Peyer's patch (tissue), 4 donors: ENCODE data around the gene C1orf105. TPM values are rescaled to one million over a fixed set of nuclear protein-coding genes. Genes with fewer than 3 reads are reported as not detected.

Experiments used
- DNase-seq, 3 donors: peaks; one replicate each; pipeline ENCODE4 v3.0.0-alpha.2; 2017 to 2019
- H3K27ac ChIP-seq, 4 donors: fragments of 200-600 bp; sonication (generic); one replicate each; pipeline ENCODE4 v1.5.1; 2016 to 2019
- H3K27me3 ChIP-seq, 2 donors: fragments of 200-600 bp; sonication (generic); one replicate each; pipeline ENCODE4 v1.5.1; 2019
- H3K36me3 ChIP-seq, 3 donors: fragments of 200-600 bp; sonication (generic); one replicate each; pipeline ENCODE4 v1.5.1; 2016 to 2019
- H3K4me1 ChIP-seq, 4 donors: fragments of 200-600 bp; sonication (generic); one replicate each; pipeline ENCODE4 v1.5.1; 2016 to 2019
- H3K4me3 ChIP-seq, 4 donors: fragments of 200-600 bp; sonication (generic); 1 replicate in 3 of 4; 2 replicates in 1 of 4; pipeline ENCODE4 v1.5.1; 2016 to 2019; ENCODE audit warnings: mild to moderate bottlenecking in 1 of 4
- H3K9me3 ChIP-seq, 4 donors: fragments of 200-600 bp; sonication (generic); one replicate each; pipeline ENCODE4 v1.5.1; 2016 to 2019; ENCODE audit warnings: mild to moderate bottlenecking in 1 of 4
- POLR2A ChIP-seq, 2 donors: fragments of 450-650 bp; IDR thresholded peaks; one replicate each; pipeline ENCODE4 v1.5.1; 2017; ENCODE audit warnings: antibody characterized with exemption in 2 of 2, mild to moderate bottlenecking in 2 of 2, moderate library complexity in 2 of 2
- total RNA-seq, 4 donors: library from RNA; depleted of rRNA; stranded (reverse); fragments of >200 nt; gene quantifications; one replicate each; pipeline ENCODE4 v1.1.0, GENCODE V29; 2016
- TF ChIP-seq, protein P1 (sequence below), 6 experiments: fragments of 450-650 bp in 4 of 6; fragments of 200-600 bp in 2 of 6; sonication (generic) in 1 of 6; IDR thresholded peaks; one replicate each; pipeline ENCODE4 v1.5.1; 2017 to 2019; ENCODE audit warnings: antibody characterized with exemption in 6 of 6, mild to moderate bottlenecking in 3 of 6, moderate library complexity in 1 of 6

Gene C1orf105
- total RNA-seq, 4 donors from 2014 or later, result not detected

DNA sequence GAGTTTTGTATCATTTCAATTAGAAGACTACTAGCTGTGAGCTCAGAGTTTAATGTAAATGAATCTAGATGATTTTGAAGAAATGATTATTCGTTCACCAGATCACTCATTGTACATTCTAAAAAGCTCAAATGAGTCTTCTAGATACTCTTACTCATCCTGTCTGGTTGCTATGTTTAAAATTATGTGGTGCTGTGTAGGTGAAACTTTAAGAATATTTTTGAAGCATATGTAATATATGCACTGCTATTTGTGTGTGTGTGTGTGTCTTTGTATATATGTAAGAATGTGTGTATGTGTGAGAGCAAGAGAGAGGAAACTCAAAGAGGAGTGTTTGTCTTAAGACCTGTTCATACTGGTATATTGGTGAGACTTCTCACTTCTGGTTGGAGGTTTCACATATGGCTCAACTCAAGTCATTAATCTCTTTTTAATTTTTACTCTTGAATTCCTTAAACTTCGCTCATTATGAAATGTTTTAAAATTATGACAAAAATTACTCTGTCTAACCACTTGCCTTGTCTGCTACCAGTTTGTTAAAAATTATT, 8.6 kb upstream of the C1orf105 start:
- Histone ChIP-seq H3K4me1 (no peaks in the 10 kb centered on the region), H3K36me3 (no peaks in the 10 kb centered on the region), H3K4me3 (no peak overlapping the region), H3K27ac (no peak overlapping the region), H3K9me3 (no peaks in the 10 kb centered on the region), H3K27me3 (no peaks in the 10 kb centered on the region)
- TF ChIP-seq, protein P1, sequence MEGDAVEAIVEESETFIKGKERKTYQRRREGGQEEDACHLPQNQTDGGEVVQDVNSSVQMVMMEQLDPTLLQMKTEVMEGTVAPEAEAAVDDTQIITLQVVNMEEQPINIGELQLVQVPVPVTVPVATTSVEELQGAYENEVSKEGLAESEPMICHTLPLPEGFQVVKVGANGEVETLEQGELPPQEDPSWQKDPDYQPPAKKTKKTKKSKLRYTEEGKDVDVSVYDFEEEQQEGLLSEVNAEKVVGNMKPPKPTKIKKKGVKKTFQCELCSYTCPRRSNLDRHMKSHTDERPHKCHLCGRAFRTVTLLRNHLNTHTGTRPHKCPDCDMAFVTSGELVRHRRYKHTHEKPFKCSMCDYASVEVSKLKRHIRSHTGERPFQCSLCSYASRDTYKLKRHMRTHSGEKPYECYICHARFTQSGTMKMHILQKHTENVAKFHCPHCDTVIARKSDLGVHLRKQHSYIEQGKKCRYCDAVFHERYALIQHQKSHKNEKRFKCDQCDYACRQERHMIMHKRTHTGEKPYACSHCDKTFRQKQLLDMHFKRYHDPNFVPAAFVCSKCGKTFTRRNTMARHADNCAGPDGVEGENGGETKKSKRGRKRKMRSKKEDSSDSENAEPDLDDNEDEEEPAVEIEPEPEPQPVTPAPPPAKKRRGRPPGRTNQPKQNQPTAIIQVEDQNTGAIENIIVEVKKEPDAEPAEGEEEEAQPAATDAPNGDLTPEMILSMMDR (IDR thresholded peaks at IDR 0.05), result no peak
- no peak for TF ChIP-seq POLR2A (IDR thresholded peaks at IDR 0.05)
- DNase-seq, result no peak

DNA sequence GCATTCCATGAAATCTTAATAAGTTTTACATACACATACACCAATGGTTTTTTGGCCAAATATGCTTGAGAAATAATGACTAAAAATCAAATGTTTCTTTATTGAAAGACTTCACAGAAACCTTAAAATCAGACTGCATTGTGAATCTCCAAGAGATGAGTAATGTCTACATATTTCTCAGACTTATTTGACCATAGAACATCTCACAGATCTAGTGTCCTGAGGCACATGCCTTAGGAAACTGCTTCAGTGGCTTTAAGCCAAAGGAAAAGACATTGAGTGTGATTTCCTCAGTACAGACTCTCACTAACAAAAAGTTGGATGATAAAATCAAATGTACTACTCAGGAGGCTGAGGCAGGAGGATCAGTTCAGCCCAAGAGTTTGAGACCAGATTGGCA, 6.2 kb upstream of the C1orf105 start:
- TF ChIP-seq POLR2A (IDR thresholded peaks at IDR 0.05), result no peak
- TF ChIP-seq, protein P1 (IDR thresholded peaks at IDR 0.05), result no peak
- no peak overlapping the region for H3K27ac ChIP-seq
- no peaks in the 10 kb centered on the region for H3K9me3 ChIP-seq
- H3K27me3 ChIP-seq, result no peaks in the 10 kb centered on the region
- H3K4me3 ChIP-seq, result no peak overlapping the region
- no peaks in the 10 kb centered on the region for H3K36me3 ChIP-seq
- no peak for DNase-seq
- H3K4me1 ChIP-seq, result no peaks in the 10 kb centered on the region

DNA sequence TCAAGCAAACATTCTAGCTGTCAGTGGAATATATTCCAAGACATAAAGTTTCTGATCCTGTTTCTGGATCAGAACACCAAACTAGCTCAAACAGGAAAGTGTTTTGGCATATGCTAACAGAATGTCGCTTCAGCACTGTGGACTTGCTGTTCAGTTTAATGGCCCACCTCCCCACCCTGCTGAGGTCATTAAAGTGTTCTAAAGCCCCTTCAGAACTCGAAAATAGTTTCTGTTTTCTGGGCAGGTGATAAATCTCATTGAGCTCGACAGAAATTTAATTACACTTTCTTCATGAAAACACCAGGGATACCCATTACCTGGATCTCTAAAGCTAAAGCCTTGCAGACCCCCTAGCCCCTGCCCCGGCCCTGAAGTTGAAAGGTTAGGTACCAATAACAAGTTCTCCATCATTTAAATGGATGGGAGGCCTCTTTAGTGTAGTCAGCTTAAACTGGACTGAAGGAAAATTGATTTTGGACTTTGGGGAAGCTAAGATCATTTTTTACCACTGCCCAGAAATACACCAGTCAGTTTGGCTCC, 3.9 kb upstream of the C1orf105 start:
- no peak for DNase-seq
- Histone ChIP-seq H3K36me3 (no peaks in the 10 kb centered on the region), H3K4me1 (no peaks in the 10 kb centered on the region), H3K27me3 (no peaks in the 10 kb centered on the region), H3K9me3 (no peaks in the 10 kb centered on the region), H3K27ac (no peak overlapping the region), H3K4me3 (no peak overlapping the region)
- TF ChIP-seq, protein P1 (IDR thresholded peaks at IDR 0.05), result no peak
- no peak for TF ChIP-seq POLR2A (IDR thresholded peaks at IDR 0.05)

DNA sequence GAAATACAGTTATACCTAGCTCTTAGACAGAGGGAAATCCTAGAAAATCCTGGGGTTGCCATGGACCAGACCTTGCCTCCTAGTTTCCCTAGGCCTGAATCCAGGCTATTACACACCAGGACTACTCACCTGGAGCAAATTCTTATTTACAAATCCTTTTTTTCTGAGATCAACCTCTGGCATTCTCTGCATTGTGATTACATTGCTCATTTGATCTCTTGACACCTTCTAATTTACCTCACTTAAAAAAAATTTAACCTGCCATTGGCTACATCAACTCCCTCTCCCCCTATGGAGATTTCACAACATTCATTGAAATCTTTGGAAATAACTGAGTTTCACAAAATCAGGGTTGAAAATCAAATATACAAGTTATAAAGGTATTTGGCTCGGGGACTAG, 2.9 kb upstream of the C1orf105 start:
- no peaks in the 10 kb centered on the region for H3K36me3 ChIP-seq
- H3K4me3 ChIP-seq, result no peak overlapping the region
- H3K9me3 ChIP-seq, result no peaks in the 10 kb centered on the region
- no peak overlapping the region for H3K27ac ChIP-seq
- no peaks in the 10 kb centered on the region for H3K27me3 ChIP-seq
- TF ChIP-seq, protein P1 (IDR thresholded peaks at IDR 0.05), result no peak
- no peak for TF ChIP-seq POLR2A (IDR thresholded peaks at IDR 0.05)
- no peak for DNase-seq
- no peaks in the 10 kb centered on the region for H3K4me1 ChIP-seq

DNA sequence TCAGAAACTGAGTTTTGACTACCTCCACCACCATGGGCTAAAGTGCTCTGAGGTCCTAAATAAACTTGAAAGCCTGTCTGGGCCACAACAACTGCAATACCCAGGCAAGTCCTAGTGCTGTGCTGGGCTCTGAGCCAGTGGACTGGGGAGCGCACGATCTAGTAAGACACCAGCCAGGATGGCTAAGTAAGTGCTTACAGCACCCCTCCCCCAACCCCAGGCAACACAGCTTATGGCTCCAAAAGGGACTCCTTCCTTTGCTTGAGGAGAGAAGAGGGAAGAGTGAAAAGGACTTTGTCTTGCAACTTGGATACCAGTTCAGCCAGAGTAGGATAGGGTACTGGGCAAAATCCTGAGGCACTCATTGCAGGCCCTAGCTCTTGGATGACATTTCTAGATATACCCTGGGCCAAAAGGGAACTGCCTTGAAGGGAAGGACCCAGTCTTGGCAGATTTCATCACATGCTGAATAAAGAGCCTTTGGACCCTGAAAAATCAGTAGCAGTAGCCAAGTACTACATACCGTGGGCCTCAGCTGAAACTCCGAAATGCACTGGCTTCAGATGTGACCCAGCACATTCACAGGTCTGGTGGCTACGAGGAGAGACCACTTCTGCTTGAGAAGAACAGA, 1.6 kb downstream of the C1orf105 start:
- TF ChIP-seq, protein P1 (IDR thresholded peaks at IDR 0.05), result no peak
- no peak for TF ChIP-seq POLR2A (IDR thresholded peaks at IDR 0.05)
- Histone ChIP-seq H3K27me3 (no peaks in the 10 kb centered on the region), H3K4me3 (no peak overlapping the region), H3K9me3 (no peaks in the 10 kb centered on the region), H3K4me1 (no peaks in the 10 kb centered on the region), H3K27ac (no peak overlapping the region), H3K36me3 (no peaks in the 10 kb centered on the region)
- no peak for DNase-seq
